NCI-H2196 treated with DMSO at 0.1 percent for 48 hours (cell line): Measurements from ENCODE around the gene DRC3.
A peak's percentile ranks its signal among the peaks of the same experiment; 100 is the strongest.
"Not testable (repeated sequence)": the region's sequence is repeated elsewhere in the genome, so short reads cannot be mapped to it uniquely, and the experiment has no call there.

Experiments used
- DNase-seq: peaks from one replicate; lab custom pipeline; 2025; ENCODE audit not compliant: unreplicated experiment; lab: John Stamatoyannopoulos, UW

DRC3 gene

DNA sequence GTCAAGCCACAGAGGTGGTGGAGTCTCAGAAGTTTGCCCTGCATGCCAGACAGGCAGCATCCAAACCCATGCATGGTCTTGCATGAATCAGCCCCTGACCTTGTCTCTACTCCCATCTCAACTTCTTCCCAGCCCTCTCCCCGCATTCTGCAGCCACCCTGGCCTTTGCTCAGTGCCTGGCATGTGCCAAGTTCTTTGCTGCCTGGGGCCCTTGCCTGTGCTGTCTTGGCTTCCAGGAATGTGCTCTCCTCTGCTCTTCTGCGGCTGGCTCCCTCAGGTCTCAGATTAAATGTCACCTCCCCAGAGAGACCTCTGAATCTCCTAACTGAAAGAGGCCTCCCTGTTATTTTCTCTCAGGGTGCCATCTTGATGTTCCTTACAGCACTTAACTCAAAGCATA, 17.6 kb downstream of the DRC3 start:
- DNase-seq = no peak

GRCh38 chr17:17993366-17993765, 20.7 kb downstream of the DRC3 start:
- DNase-seq = no peak

DNA sequence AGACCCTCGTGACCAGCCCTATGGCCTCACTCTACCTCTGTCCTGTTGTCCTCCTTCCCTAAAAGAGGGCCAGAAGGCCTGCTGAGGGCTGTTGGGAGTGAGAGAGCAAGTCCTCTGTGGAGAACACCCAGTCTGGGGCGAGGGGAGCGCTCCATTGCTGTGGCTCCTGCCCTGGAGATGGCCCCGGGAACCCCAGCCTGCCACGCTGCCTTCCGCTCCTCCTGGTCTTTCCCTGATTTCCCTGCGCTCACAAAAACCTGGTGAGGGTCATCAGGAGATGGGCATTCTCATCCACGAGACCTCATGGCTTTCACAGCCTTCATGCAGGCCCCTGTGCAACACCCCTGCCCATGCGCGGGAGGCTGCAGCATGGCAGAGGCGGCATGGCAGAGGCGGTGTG, 21.2 kb downstream of the DRC3 start:
- no peak for DNase-seq

DNA sequence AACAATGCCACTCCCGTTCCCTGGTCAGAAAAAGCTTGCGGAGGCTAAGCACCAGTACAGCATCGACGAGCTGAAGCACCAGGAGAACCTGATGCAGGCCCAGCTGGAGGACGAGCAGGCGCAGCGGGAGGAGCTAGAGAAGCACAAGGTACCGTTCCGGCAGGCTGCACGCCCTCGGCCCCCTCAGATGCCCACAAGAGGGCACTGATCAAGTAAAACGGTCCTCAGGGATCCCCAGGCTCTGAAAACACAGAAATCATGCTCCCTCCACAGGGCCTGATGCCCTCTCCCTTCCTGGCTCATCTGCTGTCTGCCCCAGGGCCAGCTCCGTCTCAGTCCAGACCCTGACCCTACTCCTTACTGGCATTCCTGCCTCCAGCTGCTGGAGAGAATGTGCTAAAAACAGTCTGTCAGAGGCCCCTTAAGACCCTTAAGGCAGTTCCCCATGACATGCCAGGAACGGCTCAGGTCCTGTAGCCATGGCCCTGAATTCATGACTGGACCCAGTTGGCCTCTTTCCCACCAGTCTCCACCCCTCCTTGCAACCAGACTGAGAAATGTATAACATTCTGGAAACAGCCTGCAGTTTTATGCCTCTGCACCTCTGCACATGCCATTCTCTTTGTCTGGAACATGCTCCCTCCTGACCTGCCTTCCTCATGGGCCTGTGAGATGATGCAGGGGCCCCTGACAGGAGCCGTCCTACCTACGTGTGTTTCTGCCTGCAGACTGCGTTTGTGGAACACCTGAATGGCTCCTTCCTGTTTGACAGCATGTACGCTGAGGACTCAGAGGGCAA, 21.8 kb downstream of the DRC3 start:
- DNase-seq = no peak

DNA sequence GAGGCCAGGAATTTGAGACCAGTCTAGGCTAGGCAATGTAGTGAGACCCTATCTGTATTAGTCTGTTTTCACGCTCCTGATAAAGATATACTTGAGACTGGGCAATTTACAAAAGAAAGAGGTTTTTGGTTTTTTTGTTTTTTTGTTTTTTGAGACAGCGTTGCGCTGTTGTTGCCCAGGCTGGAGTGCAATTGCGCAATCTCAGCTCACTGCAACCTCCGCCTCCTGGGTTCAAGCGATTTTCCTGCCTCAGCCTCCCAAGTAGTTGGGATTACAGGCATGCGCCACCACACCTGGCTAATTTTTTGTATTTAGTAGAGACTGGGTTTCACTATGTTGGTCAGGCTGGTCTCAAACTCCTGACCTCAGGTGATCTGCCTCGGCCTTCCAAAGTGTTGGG, 23.2 kb downstream of the DRC3 start:
- DNase-seq = not testable (repeated sequence)

- DNase-seq = no peak
Observed at GRCh38 chr17:17998934-17999333, 26.3 kb downstream of the DRC3 start.

GRCh38 chr17:17999364-18000029, 26.8 kb downstream of the DRC3 start:
- DNase-seq = no peak

- no peak for DNase-seq
Observed at GRCh38 chr17:18000030-18000408, 27.4 kb downstream of the DRC3 start.

- DNase-seq = no peak
Observed at GRCh38 chr17:18002171-18002570, 29.5 kb downstream of the DRC3 start.

- DNase-seq = peak; percentile 39
Observed at GRCh38 chr17:18004345-18004744, 31.7 kb downstream of the DRC3 start.

DNA sequence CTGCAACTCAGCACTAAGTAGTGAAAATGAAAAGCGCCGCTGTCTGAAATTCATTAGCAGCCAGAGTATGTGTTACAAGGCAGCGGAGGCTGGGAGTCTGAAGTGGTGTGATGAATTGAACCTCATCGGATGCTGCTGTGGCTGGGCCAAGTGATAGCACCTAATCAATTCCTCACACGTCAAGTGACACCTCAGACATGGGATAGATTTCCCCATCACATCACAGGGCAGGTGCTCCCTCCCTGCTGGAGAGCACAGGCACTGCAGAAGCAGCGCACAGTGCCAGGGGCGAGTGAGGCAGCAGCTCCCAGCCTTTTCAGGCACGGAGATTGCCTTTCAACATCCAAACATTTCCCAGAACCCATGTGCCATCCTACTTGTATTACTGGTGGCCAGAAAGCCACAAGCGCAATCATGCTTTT, 32.2 kb downstream of the DRC3 start:
- no peak for DNase-seq

DNA sequence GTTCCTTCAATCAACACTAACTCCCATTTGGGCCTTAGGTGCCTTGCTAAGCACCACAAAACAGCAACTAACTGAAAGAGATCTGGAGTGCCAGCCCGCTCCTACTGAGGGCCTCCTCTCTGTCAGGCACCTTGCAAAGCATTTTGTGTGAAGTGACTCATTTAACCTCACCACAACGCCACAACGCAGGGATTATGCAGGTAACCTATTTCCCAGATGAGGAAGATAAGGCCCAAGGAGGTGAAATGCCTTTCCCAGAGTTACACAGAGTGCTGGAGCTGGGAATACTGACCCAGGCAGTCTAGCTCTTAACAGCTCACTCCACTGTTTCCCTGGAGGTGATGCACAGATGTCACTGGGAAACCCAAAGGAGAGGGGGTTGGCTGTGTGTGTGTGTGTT, 32.8 kb downstream of the DRC3 start:
- no peak for DNase-seq

GRCh38 chr17:18006495-18007239, 34.0 kb downstream of the DRC3 start:
- DNase-seq = no peak

DNA sequence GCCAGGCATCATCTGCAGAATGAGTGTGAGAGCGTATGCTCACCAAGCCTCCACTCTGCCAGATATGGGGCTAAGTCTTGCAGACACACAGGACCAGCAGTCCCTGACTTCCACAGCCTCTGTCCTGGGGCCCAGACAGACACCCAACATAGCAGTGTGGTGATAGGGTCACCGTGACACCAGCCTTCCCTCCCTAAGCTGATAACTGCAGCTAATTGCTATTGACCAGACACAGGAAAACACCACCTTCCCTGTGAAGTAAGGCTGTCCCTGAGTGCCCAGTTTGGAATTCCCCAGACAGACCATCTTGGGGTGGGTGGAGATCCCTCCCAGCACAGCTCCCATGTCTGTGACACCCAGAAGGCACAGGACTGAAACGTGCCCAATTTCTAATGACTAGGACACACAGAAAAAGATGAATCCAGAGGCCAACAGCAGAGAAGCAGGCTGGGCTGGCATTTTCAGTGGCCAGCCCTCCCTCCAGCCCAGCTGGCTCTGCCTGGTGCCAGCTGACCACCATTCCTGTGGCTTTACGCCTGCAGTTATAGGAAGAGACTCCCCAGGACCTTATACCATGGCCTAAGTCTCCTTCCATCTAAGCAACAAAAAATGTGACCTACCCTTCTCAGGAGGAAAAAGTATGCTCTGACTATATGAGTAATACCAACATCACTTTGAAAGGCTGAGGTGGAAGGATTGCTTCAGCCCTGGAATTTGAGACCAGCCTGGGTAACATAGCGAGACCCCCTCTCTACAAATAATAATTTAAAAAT, 36.0 kb downstream of the DRC3 start:
- no peak for DNase-seq

DNA sequence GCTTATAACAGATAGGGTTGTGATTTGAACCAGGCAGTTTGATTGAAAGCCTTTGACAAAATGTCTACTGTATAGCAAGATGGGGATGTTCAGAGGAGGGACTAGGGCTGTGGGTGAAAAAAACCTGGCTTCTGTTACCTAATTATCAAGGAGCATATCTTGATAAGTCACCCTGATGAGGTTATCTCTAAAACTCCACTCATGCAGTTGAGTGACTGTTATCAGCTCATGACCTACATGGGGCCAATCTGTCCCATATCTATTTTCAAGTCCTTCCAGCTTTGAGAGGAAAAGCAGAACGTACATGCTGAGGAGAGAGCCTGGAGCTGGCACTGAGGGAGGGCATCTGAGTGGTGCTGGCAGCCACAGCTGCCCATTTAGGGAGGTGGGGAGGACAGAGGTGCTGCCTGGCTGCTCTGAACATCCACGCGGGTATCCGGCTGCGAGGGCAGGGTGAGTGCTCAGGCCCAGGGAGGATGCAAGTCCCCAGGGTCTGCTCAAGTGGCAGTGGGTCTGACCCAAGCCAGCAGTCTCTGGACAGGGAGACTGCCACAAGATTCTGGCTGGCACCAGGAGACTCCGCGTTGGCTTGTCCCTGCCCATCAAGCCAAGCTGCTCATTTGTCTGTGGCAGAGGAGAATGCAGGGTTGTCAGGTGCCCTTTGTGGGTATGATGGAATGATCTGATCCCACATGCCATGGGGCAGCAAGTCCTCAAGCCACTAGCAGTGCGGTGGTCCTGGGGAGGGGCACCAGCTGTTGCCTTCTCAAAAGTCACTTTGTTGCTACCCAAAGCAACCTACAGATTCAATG, 37.2 kb downstream of the DRC3 start:
- no peak for DNase-seq

DNA sequence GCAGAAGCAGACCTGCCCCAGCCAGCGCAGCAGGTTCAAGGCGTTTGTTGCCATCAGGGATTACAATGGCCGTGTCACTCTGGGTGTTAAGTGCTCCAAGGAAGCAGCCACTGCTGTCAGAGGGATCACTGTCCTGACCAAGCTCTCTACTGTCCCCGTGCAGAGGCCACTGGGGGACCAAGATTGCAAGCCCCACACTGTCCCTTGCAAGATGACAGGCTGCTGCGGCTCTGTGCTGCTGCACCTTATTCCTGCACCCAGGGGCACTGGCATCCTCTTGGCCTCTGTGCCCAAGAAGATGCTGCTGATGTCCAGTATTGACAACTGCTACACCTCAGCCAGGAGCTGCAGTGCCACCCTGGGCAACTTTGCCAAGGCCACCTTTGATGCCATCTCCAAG, 38.6 kb downstream of the DRC3 start:
- no peak for DNase-seq

DNA sequence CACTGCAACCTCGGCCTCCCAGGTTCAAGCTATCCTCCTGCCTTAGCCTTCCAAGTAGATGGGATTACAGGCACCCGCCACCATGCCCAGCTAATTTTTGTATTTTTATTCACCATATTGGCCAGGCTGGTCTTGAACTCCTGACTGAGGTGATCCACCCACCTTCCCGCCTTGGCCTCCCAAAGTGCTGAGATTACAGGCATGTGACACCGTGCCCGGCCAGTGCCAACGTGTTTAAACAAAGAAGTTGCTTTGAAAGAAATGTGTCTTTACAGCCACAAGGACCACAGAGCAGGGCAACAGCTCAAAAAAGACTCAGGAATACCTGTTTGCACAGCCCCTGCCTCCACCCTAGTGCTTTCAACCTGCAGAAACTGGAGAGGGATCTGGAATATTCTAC, 41.3 kb downstream of the DRC3 start:
- DNase-seq = no peak

- no peak for DNase-seq
Observed at GRCh38 chr17:18015593-18015992, 42.9 kb downstream of the DRC3 start.

DNA sequence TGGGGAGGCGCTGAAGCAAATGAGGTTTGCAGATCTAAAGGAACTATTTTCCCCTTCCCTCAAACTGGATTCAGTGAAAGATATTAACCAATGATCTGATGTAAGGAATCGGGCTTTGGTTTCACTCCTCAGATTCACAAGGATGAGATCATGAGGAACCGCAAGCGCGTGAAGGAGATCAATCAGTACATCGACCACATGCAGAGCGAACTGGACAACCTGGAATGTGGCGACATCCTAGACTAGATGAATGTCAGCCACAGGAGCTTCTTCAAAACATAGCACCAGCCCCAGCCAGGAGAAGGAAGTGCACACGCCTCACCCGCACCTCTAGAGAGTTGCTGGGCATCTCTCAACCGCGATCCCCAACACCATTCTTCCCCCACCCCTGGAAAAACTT, 43.8 kb downstream of the DRC3 start:
- no peak for DNase-seq

GRCh38 chr17:18017958-18018357, 45.3 kb downstream of the DRC3 start:
- DNase-seq = no peak
